ENCODE results near the gene ABCG1. TPM values are rescaled to one million over a fixed set of nuclear protein-coding genes. Genes with fewer than 3 reads are reported as not detected.

ABCG1 gene
- total RNA-seq, 3 donors from 2014 or later = 10.6 to 26.2 (median 23.7) TPM

- no peak overlapping the region for H3K4me3 ChIP-seq
- H3K27ac ChIP-seq = no peak overlapping the region
- H3K36me3 ChIP-seq = peaks cover under 1% of the 10 kb centered on the region
- H3K27me3 ChIP-seq = no peaks in the 10 kb centered on the region
- intact Hi-C loops (cut with DNase I; ENCODE audit: low total_unique reads) = no loop called here
- H3K4me1 ChIP-seq = peaks cover 0 to 4% of the 10 kb centered on the region in 2 donors
- H3K9me3 ChIP-seq = no peaks in the 10 kb centered on the region
- TF ChIP-seq POLR2A (IDR thresholded peaks at IDR 0.05) (no peak), CTCF (IDR thresholded peaks at IDR 0.05) (no peak), POLR2AphosphoS5 (IDR thresholded peaks at IDR 0.05) (no peak)
- DNase-seq (ENCODE audit: low spot score in 2 of 2) = no peak
Measured at GRCh38 chr21:42296501-42296900, 77.6 kb downstream of the ABCG1 start.

GRCh38 chr21:42297377-42297776, 78.4 kb downstream of the ABCG1 start:
- Histone ChIP-seq H3K4me1 (peaks cover 0 to 4% of the 10 kb centered on the region in 2 donors), H3K36me3 (no peaks in the 10 kb centered on the region), H3K27me3 (no peaks in the 10 kb centered on the region), H3K4me3 (no peak overlapping the region), H3K9me3 (no peaks in the 10 kb centered on the region), H3K27ac (no peak overlapping the region)
- intact Hi-C loops (cut with DNase I; ENCODE audit: low total_unique reads) = no loop called here
- TF ChIP-seq POLR2AphosphoS5 (IDR thresholded peaks at IDR 0.05) (no peak), POLR2A (IDR thresholded peaks at IDR 0.05) (no peak), CTCF (IDR thresholded peaks at IDR 0.05) (no peak)
- no peak for DNase-seq (ENCODE audit: low spot score in 2 of 2)

- Histone ChIP-seq H3K27me3 (no peaks in the 10 kb centered on the region), H3K4me3 (no peak overlapping the region), H3K36me3 (no peaks in the 10 kb centered on the region), H3K27ac (peak overlapping the region in 1 of 2 donors; percentile 90), H3K9me3 (no peaks in the 10 kb centered on the region), H3K4me1 (peaks cover 0 to 4% of the 10 kb centered on the region in 2 donors)
- no peak for TF ChIP-seq POLR2A (IDR thresholded peaks at IDR 0.05)
- no peak for TF ChIP-seq POLR2AphosphoS5 (IDR thresholded peaks at IDR 0.05)
- no peak for TF ChIP-seq CTCF (IDR thresholded peaks at IDR 0.05)
- intact Hi-C loops (cut with DNase I; ENCODE audit: low total_unique reads) = no loop called here
- no peak for DNase-seq (ENCODE audit: low spot score in 2 of 2)
Measured at GRCh38 chr21:42298237-42298636, 79.3 kb downstream of the ABCG1 start.

GRCh38 chr21:42298657-42299056, 79.7 kb downstream of the ABCG1 start:
- no peak for DNase-seq (ENCODE audit: low spot score in 2 of 2)
- H3K9me3 ChIP-seq = no peaks in the 10 kb centered on the region
- intact Hi-C loops (cut with DNase I; ENCODE audit: low total_unique reads) = no loop called here
- no peaks in the 10 kb centered on the region for H3K36me3 ChIP-seq
- no peaks in the 10 kb centered on the region for H3K27me3 ChIP-seq
- H3K4me3 ChIP-seq = no peak overlapping the region
- TF ChIP-seq POLR2A (IDR thresholded peaks at IDR 0.05) (no peak), POLR2AphosphoS5 (IDR thresholded peaks at IDR 0.05) (no peak), CTCF (IDR thresholded peaks at IDR 0.05) (no peak)
- peaks cover 0 to 4% of the 10 kb centered on the region in 2 donors for H3K4me1 ChIP-seq
- peak overlapping the region; percentile 84 to 90 for H3K27ac ChIP-seq

GRCh38 chr21:42299324-42300044, 80.5 kb downstream of the ABCG1 start:
- intact Hi-C loops (cut with DNase I; ENCODE audit: low total_unique reads) = no loop called here
- Histone ChIP-seq H3K4me1 (peaks cover 0 to 4% of the 10 kb centered on the region in 2 donors), H3K27me3 (no peaks in the 10 kb centered on the region), H3K4me3 (peak overlapping the region in 2 of 3 donors; percentile 3 to 39), H3K9me3 (no peaks in the 10 kb centered on the region), H3K27ac (peak overlapping the region; percentile 84 to 90), H3K36me3 (no peaks in the 10 kb centered on the region)
- no peak for TF ChIP-seq POLR2A (IDR thresholded peaks at IDR 0.05)
- TF ChIP-seq POLR2AphosphoS5 (IDR thresholded peaks at IDR 0.05) = no peak
- no peak for TF ChIP-seq CTCF (IDR thresholded peaks at IDR 0.05)
- DNase-seq (ENCODE audit: low spot score in 2 of 2) = peak in 1 of 2 donors; percentile 54
